GM23338 (cell line): ENCODE results near the gene FAM120A. TPM values are rescaled to one million over a fixed set of nuclear protein-coding genes. Genes with fewer than 3 reads are reported as not detected.

Experiments used
- ATAC-seq: fragments of 200-7000 bp; cut with Tn5 transposase; 3 replicates; pipeline ENCODE4 v1.9.1; 2020
- DNase-seq: peaks from one replicate; pipeline ENCODE4 v3.0.0-alpha.2; 2015; ENCODE audit warnings: low spot score
- H2AFZ ChIP-seq: fragments of 200-600 bp; sonication (generic); 2 replicates; pipeline ENCODE4 v1.8.0; 2016; ENCODE audit warnings: antibody characterized with exemption, mild to moderate bottlenecking, moderate library complexity
- H3F3A ChIP-seq: fragments of 200-600 bp; sonication (generic); replicated peaks from 2 replicates; pipeline ENCODE4 v1.8.0; 2017; ENCODE audit warnings: antibody characterized with exemption, mixed run types, low read depth
- H3K27ac ChIP-seq: fragments of 200-600 bp; sonication (generic); 2 replicates; pipeline ENCODE4 v1.6.1; 2016; ENCODE audit warnings: low read depth
- H3K27me3 ChIP-seq: fragments of 200-600 bp; sonication (generic); 2 replicates; pipeline ENCODE4 v1.8.0; 2016; ENCODE audit warnings: mild to moderate bottlenecking, mixed run types, moderate library complexity; ENCODE audit not compliant: insufficient read depth
- H3K36me3 ChIP-seq: fragments of 200-600 bp; sonication (generic); 2 replicates; pipeline ENCODE4 v1.8.0; 2016; ENCODE audit warnings: mild to moderate bottlenecking; ENCODE audit not compliant: insufficient read depth
- H3K4me1 ChIP-seq: fragments of 200-600 bp; sonication (generic); 2 replicates; pipeline ENCODE4 v1.8.0; 2016; ENCODE audit warnings: mild to moderate bottlenecking, moderate library complexity; ENCODE audit not compliant: insufficient read depth
- H3K4me2 ChIP-seq: fragments of 200-600 bp; sonication (generic); 2 replicates; pipeline ENCODE4 v1.7.1; 2017; ENCODE audit warnings: mixed run types
- H3K4me3 ChIP-seq: fragments of 200-600 bp; sonication (generic); 2 replicates; pipeline ENCODE4 v1.6.1; 2016; ENCODE audit warnings: mixed run types
- H3K79me2 ChIP-seq: fragments of 200-600 bp; sonication (generic); replicated peaks from 2 replicates; pipeline ENCODE4 v1.8.0; 2017; ENCODE audit warnings: mild to moderate bottlenecking; ENCODE audit not compliant: insufficient read depth
- H3K9me2 ChIP-seq: fragments of 200-600 bp; sonication (generic); 2 replicates; pipeline ENCODE4 v1.8.0; 2017; ENCODE audit not compliant: insufficient read depth
- H4K20me1 ChIP-seq: fragments of 200-600 bp; sonication (generic); replicated peaks from 2 replicates; pipeline ENCODE4 v1.8.0; 2017; ENCODE audit warnings: mild to moderate bottlenecking; ENCODE audit not compliant: insufficient read depth
- H3K27ac Mint-ChIP-seq: 2 replicates; pipeline ENCODE4 v1.8.0; 2020; ENCODE audit warnings: inconsistent platforms, mild to moderate bottlenecking, moderate library complexity, mixed read lengths
- H3K27me3 Mint-ChIP-seq: 3 replicates; pipeline ENCODE4 v1.8.0; 2022; ENCODE audit warnings: low read depth, mild to moderate bottlenecking, moderate library complexity, mixed read lengths, inconsistent platforms; ENCODE audit not compliant: insufficient read depth, poor library complexity
- H3K36me3 Mint-ChIP-seq: 3 replicates; pipeline ENCODE4 v1.8.0; 2021; ENCODE audit warnings: low read depth, mild to moderate bottlenecking, inconsistent platforms, moderate library complexity, mixed read lengths
- H3K4me1 Mint-ChIP-seq: 3 replicates; pipeline ENCODE4 v1.8.0; 2020; ENCODE audit warnings: mild to moderate bottlenecking, inconsistent platforms, mixed read lengths
- H3K4me3 Mint-ChIP-seq: 3 replicates; pipeline ENCODE4 v1.8.0; 2021; ENCODE audit warnings: moderate library complexity, mild to moderate bottlenecking, inconsistent platforms, mixed read lengths
- H3K9me3 Mint-ChIP-seq: 3 replicates; pipeline ENCODE4 v1.8.0; 2020; ENCODE audit warnings: moderate library complexity, mild to moderate bottlenecking, inconsistent platforms, mixed read lengths
- CREB1 ChIP-seq: fragments of 250-450 bp; sonication (Bioruptor Pico); IDR thresholded peaks from 2 replicates; pipeline ENCODE4 v1.5.0; 2020; ENCODE audit warnings: low read depth, mild to moderate bottlenecking, moderate library complexity
- EZH2 ChIP-seq: fragments of 200-600 bp; sonication (generic); IDR thresholded peaks from one replicate; pipeline ENCODE4 v1.8.0; 2017; ENCODE audit warnings: antibody characterized with exemption, mild to moderate bottlenecking, low read depth; ENCODE audit not compliant: unreplicated experiment
- EZH2phosphoT487 ChIP-seq: fragments of 200-600 bp; sonication (generic); IDR thresholded peaks from one replicate; pipeline ENCODE4 v1.8.1; 2018; ENCODE audit warnings: antibody characterized with exemption; ENCODE audit not compliant: unreplicated experiment
- JUNB ChIP-seq: IDR thresholded peaks from one replicate; pipeline ENCODE4 v1.6.1; 2016; ENCODE audit warnings: antibody characterized with exemption; ENCODE audit not compliant: unreplicated experiment
- NANOG ChIP-seq: IDR thresholded peaks from 2 replicates; pipeline ENCODE4 v1.6.1; 2016; ENCODE audit warnings: antibody characterized with exemption, borderline replicate concordance
- POLR2AphosphoS5 ChIP-seq: IDR thresholded peaks from 2 replicates; pipeline ENCODE4 v1.6.1; 2016; ENCODE audit warnings: antibody characterized with exemption, low read depth
- STAT1 ChIP-seq: IDR thresholded peaks from one replicate; pipeline ENCODE4 v1.6.1; 2016; ENCODE audit warnings: antibody characterized with exemption; ENCODE audit not compliant: unreplicated experiment
- ZNF114 ChIP-seq: fragments of 250-450 bp; sonication (Bioruptor Pico); IDR thresholded peaks from 2 replicates; pipeline ENCODE4 v1.5.0; 2020; ENCODE audit warnings: mild to moderate bottlenecking, moderate library complexity
- ZNF331 ChIP-seq: fragments of 250-450 bp; sonication (Bioruptor Pico); IDR thresholded peaks from 2 replicates; pipeline ENCODE4 v1.5.0; 2020; ENCODE audit warnings: low read depth, mild to moderate bottlenecking, moderate library complexity
- polyA plus RNA-seq: library from polyadenylated mRNA; unstranded; fragments of >200 nt; fragmentation: Nextera tagmentation; extraction: Ambion mirVana; gene quantifications from 2 replicates; pipeline ENCODE4 v1.2.1, GENCODE V29; 2016
- total RNA-seq: library from RNA; depleted of rRNA; stranded (reverse); fragments of >200 nt; shearing (Covaris generic); gene quantifications from 2 replicates; pipeline ENCODE4 v1.2.3, GENCODE V29; 2014
- TF ChIP-seq, protein P1 (sequence below): IDR thresholded peaks from 2 replicates; pipeline ENCODE4 v1.6.1; 2016; ENCODE audit warnings: antibody characterized with exemption
- TF ChIP-seq, protein P2 (sequence below): IDR thresholded peaks from one replicate; pipeline ENCODE4 v1.6.1; 2018; ENCODE audit warnings: antibody characterized with exemption; ENCODE audit not compliant: unreplicated experiment
- TF ChIP-seq, protein P3 (sequence below), 2 experiments: fragments of 200-600 bp in 1 of 2; sonication (generic) in 1 of 2; conservative IDR thresholded peaks; 2 replicates each; pipeline versions ENCODE4 v1.5.1 to v1.6.1; 2016 to 2017; ENCODE audit warnings: antibody characterized with exemption in 2 of 2, low read depth in 2 of 2, mild to moderate bottlenecking in 2 of 2, moderate library complexity in 1 of 2
- TF ChIP-seq, protein P4 (sequence below): fragments of 250-450 bp; sonication (Bioruptor Pico); IDR thresholded peaks from 2 replicates; pipeline ENCODE4 v1.5.0; 2020; ENCODE audit warnings: mild to moderate bottlenecking, moderate library complexity

The FAM120A gene
- total and polyA plus RNA-seq, 2 experiments from 2014 or later: 28.2 to 52.5 TPM

DNA sequence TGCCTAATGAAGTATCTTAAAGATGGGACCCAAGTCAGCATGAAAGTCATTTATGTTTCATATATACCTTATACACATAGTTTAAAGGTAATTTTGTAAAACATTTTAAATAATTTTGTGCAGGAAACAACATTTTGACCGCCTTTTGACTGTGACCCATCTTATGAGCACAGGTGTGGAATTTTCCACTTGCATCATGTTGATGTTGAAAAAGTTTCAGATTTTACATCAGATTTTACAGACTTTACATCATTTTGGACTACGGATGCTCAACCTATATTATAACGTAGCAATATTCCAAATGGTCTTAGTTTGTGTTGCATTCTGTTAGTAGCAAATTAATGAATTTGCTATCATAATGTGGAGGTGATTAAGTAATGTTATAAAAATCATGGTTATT, 23.6 kb downstream of the FAM120A start:
- Histone ChIP-seq H3K4me1 (peaks cover 6% of the 10 kb centered on the region), H2AFZ (no peak overlapping the region)
- DNase-seq: no peak

More for the DNA sequence above, 23.6 kb downstream of the FAM120A start:
- Histone ChIP-seq H4K20me1 (peaks cover 22% of the 10 kb centered on the region), H3K27me3 (no peaks in the 10 kb centered on the region), H3K9me2 (0 out of 2 replicates have a peak, but pooled peaks cover 4% of the 10 kb centered on the region), H3K4me3 (no peak overlapping the region), H3F3A (no peaks in the 10 kb centered on the region), H3K36me3 (peaks cover 8% of the 10 kb centered on the region; the same call in 1 of the 2 replicates), H3K79me2 (peaks cover 97% of the 10 kb centered on the region), H3K4me2 (no peak overlapping the region), H3K27ac (0 out of 2 replicates have a peak overlapping the region, but pooled peaks have one; percentile 29)
- H3K36me3 Mint-ChIP-seq: peaks cover 32% of the 10 kb centered on the region; the same call in 2 of the 3 replicates
- TF ChIP-seq, protein P1, sequence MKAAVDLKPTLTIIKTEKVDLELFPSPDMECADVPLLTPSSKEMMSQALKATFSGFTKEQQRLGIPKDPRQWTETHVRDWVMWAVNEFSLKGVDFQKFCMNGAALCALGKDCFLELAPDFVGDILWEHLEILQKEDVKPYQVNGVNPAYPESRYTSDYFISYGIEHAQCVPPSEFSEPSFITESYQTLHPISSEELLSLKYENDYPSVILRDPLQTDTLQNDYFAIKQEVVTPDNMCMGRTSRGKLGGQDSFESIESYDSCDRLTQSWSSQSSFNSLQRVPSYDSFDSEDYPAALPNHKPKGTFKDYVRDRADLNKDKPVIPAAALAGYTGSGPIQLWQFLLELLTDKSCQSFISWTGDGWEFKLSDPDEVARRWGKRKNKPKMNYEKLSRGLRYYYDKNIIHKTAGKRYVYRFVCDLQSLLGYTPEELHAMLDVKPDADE: no peak
- no peak for TF ChIP-seq NANOG
- TF ChIP-seq ZNF331 (CRISPR knock-in tag): no peak
- TF ChIP-seq STAT1: no peak
- TF ChIP-seq, protein P2, sequence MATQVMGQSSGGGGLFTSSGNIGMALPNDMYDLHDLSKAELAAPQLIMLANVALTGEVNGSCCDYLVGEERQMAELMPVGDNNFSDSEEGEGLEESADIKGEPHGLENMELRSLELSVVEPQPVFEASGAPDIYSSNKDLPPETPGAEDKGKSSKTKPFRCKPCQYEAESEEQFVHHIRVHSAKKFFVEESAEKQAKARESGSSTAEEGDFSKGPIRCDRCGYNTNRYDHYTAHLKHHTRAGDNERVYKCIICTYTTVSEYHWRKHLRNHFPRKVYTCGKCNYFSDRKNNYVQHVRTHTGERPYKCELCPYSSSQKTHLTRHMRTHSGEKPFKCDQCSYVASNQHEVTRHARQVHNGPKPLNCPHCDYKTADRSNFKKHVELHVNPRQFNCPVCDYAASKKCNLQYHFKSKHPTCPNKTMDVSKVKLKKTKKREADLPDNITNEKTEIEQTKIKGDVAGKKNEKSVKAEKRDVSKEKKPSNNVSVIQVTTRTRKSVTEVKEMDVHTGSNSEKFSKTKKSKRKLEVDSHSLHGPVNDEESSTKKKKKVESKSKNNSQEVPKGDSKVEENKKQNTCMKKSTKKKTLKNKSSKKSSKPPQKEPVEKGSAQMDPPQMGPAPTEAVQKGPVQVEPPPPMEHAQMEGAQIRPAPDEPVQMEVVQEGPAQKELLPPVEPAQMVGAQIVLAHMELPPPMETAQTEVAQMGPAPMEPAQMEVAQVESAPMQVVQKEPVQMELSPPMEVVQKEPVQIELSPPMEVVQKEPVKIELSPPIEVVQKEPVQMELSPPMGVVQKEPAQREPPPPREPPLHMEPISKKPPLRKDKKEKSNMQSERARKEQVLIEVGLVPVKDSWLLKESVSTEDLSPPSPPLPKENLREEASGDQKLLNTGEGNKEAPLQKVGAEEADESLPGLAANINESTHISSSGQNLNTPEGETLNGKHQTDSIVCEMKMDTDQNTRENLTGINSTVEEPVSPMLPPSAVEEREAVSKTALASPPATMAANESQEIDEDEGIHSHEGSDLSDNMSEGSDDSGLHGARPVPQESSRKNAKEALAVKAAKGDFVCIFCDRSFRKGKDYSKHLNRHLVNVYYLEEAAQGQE: no peak
- no peak for TF ChIP-seq EZH2phosphoT487
- TF ChIP-seq ZNF114 (CRISPR knock-in tag): no peak
- no peak for TF ChIP-seq CREB1 (CRISPR knock-in tag)
- TF ChIP-seq JUNB: no peak
- TF ChIP-seq, protein P3, sequence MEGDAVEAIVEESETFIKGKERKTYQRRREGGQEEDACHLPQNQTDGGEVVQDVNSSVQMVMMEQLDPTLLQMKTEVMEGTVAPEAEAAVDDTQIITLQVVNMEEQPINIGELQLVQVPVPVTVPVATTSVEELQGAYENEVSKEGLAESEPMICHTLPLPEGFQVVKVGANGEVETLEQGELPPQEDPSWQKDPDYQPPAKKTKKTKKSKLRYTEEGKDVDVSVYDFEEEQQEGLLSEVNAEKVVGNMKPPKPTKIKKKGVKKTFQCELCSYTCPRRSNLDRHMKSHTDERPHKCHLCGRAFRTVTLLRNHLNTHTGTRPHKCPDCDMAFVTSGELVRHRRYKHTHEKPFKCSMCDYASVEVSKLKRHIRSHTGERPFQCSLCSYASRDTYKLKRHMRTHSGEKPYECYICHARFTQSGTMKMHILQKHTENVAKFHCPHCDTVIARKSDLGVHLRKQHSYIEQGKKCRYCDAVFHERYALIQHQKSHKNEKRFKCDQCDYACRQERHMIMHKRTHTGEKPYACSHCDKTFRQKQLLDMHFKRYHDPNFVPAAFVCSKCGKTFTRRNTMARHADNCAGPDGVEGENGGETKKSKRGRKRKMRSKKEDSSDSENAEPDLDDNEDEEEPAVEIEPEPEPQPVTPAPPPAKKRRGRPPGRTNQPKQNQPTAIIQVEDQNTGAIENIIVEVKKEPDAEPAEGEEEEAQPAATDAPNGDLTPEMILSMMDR (conservative IDR thresholded peaks at IDR 0.05; ENCODE audit: low read depth in 2 of 2): no peak
- no peak for TF ChIP-seq EZH2
- TF ChIP-seq POLR2AphosphoS5: no peak
- TF ChIP-seq, protein P4, sequence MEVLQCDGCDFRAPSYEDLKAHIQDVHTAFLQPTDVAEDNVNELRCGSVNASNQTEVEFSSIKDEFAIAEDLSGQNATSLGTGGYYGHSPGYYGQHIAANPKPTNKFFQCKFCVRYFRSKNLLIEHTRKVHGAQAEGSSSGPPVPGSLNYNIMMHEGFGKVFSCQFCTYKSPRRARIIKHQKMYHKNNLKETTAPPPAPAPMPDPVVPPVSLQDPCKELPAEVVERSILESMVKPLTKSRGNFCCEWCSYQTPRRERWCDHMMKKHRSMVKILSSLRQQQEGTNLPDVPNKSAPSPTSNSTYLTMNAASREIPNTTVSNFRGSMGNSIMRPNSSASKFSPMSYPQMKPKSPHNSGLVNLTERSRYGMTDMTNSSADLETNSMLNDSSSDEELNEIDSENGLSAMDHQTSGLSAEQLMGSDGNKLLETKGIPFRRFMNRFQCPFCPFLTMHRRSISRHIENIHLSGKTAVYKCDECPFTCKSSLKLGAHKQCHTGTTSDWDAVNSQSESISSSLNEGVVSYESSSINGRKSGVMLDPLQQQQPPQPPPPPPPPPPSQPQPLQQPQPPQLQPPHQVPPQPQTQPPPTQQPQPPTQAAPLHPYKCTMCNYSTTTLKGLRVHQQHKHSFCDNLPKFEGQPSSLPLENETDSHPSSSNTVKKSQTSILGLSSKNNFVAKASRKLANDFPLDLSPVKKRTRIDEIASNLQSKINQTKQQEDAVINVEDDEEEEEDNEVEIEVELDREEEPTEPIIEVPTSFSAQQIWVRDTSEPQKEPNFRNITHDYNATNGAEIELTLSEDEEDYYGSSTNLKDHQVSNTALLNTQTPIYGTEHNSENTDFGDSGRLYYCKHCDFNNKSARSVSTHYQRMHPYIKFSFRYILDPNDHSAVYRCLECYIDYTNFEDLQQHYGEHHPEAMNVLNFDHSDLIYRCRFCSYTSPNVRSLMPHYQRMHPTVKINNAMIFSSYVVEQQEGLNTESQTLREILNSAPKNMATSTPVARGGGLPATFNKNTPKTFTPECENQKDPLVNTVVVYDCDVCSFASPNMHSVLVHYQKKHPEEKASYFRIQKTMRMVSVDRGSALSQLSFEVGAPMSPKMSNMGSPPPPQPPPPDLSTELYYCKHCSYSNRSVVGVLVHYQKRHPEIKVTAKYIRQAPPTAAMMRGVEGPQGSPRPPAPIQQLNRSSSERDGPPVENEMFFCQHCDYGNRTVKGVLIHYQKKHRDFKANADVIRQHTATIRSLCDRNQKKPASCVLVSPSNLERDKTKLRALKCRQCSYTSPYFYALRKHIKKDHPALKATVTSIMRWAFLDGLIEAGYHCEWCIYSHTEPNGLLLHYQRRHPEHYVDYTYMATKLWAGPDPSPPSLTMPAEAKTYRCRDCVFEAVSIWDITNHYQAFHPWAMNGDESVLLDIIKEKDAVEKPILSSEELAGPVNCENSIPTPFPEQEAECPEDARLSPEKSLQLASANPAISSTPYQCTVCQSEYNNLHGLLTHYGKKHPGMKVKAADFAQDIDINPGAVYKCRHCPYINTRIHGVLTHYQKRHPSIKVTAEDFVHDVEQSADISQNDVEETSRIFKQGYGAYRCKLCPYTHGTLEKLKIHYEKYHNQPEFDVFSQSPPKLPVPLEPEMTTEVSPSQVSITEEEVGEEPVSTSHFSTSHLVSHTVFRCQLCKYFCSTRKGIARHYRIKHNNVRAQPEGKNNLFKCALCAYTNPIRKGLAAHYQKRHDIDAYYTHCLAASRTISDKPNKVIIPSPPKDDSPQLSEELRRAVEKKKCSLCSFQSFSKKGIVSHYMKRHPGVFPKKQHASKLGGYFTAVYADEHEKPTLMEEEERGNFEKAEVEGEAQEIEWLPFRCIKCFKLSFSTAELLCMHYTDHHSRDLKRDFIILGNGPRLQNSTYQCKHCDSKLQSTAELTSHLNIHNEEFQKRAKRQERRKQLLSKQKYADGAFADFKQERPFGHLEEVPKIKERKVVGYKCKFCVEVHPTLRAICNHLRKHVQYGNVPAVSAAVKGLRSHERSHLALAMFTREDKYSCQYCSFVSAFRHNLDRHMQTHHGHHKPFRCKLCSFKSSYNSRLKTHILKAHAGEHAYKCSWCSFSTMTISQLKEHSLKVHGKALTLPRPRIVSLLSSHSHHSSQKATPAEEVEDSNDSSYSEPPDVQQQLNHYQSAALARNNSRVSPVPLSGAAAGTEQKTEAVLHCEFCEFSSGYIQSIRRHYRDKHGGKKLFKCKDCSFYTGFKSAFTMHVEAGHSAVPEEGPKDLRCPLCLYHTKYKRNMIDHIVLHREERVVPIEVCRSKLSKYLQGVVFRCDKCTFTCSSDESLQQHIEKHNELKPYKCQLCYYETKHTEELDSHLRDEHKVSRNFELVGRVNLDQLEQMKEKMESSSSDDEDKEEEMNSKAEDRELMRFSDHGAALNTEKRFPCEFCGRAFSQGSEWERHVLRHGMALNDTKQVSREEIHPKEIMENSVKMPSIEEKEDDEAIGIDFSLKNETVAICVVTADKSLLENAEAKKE (CRISPR knock-in tag): no peak
- H3K27ac Mint-ChIP-seq: no peak overlapping the region
- H3K4me1 Mint-ChIP-seq: peaks cover 16% of the 10 kb centered on the region
- no peak overlapping the region for H3K4me3 Mint-ChIP-seq
- no peak for ATAC-seq
- H3K27me3 Mint-ChIP-seq: peaks cover 2% of the 10 kb centered on the region
- H3K9me3 Mint-ChIP-seq: no peaks in the 10 kb centered on the region
